Activated T-helper 1 cell treated with anti-CD3 and anti-CD28 coated beads, Interleukin-12 subunit alpha, Interleukin-12 subunit beta, Interleukin-2, Interleukin-4 antibody, amounts not matched to agents 30 ng/mL and 10 ng/mL and 1 ng/mL, durations not matched to agents 14 hours and 24 hours and 36 hours (primary cell): Measurements from ENCODE around the gene RBM26. TPM values are rescaled to one million over a fixed set of nuclear protein-coding genes. Genes with fewer than 3 reads are reported as not detected.

Experiments
- DNase-seq: peaks from one replicate; pipeline ENCODE4 v3.0.0; 2021; ENCODE audit warnings: low spot score
- H3K27ac Mint-ChIP-seq: one replicate; pipeline ENCODE4 v1.8.0; 2021; ENCODE audit warnings: mild to moderate bottlenecking, mixed read lengths
- H3K27me3 Mint-ChIP-seq: one replicate; pipeline ENCODE4 v1.8.0; 2022; ENCODE audit warnings: mild to moderate bottlenecking, moderate library complexity, mixed read lengths; ENCODE audit not compliant: insufficient read depth
- H3K36me3 Mint-ChIP-seq: one replicate; pipeline ENCODE4 v1.8.0; 2021; ENCODE audit warnings: low read depth, mixed read lengths
- H3K4me1 Mint-ChIP-seq: one replicate; pipeline ENCODE4 v1.8.0; 2021; ENCODE audit warnings: low read depth, mixed read lengths
- H3K4me3 Mint-ChIP-seq: one replicate; pipeline ENCODE4 v1.8.0; 2021; ENCODE audit warnings: mild to moderate bottlenecking, moderate library complexity, mixed read lengths
- H3K9me3 Mint-ChIP-seq: one replicate; pipeline ENCODE4 v1.8.0; 2021; ENCODE audit warnings: mixed read lengths
- intact Hi-C: fragments of 100-400 bp; cut with micrococcal nuclease; formaldehyde crosslinking; loops from one replicate; pipeline ENCODE4 v1.15.1; 2024
- total RNA-seq: library from RNA; stranded (reverse); gene quantifications from 2 replicates; pipeline ENCODE4 v1.2.3, GENCODE V29; 2022

The RBM26 gene
- total RNA-seq, 1 donor from 2014 or later, result 99.3 TPM

DNA sequence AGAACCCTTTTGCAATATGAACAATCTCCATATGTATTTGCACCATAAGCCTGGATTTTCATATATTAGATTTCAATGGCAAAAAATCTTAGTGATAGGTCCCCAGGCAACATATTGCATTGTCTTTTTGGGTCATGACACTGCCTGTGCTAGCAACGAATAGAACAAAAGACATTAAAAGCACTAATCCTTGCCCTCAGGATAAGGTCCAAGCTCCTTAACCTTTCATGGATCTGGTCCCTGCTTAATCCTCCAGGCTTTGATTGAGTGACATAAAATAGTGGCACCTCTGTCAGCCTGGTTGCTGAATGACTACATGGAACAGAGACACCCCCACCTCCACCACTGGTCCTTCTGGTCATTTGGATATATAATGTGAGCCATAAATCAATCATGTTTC is 134.4 kb downstream of the RBM26 start:
- Mint-ChIP-seq H3K36me3 (no peaks in the 10 kb centered on the region), H3K4me3 (no peak overlapping the region), H3K9me3 (no peaks in the 10 kb centered on the region), H3K27me3 (peaks cover 2% of the 10 kb centered on the region), H3K4me1 (no peaks in the 10 kb centered on the region), H3K27ac (no peak overlapping the region)
- intact Hi-C loops, result no loop called here
- no peak for DNase-seq

DNA sequence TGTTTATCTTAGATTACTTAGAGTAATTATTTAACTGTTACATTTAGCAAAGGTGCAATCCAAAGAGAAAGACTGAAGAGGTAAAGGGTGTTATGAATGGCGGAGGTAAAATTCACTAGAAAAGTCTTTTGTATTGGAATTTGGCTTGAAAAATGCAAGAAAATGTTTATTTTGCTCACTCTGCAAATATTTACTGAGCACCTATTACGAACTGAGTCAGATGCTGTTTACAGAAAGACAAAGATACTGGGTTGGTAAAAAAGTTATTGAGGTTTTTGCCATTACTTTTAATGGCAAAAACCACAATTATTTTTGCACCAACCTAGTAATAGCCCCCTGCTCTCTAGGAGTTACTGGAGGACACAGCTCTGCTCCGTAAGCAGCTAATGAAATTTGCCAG is 135.2 kb downstream of the RBM26 start:
- Mint-ChIP-seq H3K27me3 (peaks cover 8% of the 10 kb centered on the region), H3K9me3 (no peaks in the 10 kb centered on the region), H3K27ac (no peak overlapping the region), H3K4me1 (no peaks in the 10 kb centered on the region), H3K4me3 (no peak overlapping the region), H3K36me3 (no peaks in the 10 kb centered on the region)
- intact Hi-C loops, result no loop called here
- no peak for DNase-seq

Other genes with a start within 250 kb of the RBM26 start
- 250 and 276 TPM in 2 replicates for gene NDFIP2, start 74.9 kb upstream of the RBM26 start, total RNA-seq